ENCODE measurements around the gene FAM107B.

DNA sequence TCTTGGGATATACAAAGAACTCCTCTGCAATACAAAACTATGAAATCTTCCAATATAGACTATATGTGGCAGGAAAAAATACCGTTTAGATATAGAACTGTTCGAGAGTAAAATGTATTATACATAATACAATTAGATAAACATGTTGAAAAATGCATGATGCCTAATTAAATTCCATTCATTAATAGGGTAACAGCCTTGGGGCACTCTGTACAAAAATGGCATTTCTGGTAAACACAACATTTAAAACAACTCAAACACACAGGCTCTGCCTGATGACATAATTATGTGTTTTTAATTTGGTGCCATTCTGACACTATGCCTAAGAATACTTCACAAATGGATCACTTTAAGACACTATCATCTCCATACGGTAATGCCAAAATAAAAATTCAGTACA, 180.9 kb downstream of the FAM107B start:
- TF ChIP-seq GATA3 (IDR thresholded peaks at IDR 0.05; ENCODE audit: low read depth, low read length) (no peak), GATA2 (IDR thresholded peaks at IDR 0.05; ENCODE audit: low read depth, low read length) (no peak)
